A673 (cell line): ENCODE measurements around the gene ARHGAP44. TPM values are rescaled to one million over a fixed set of nuclear protein-coding genes. Genes with fewer than 3 reads are reported as not detected.

Experiments used
- BruUV-seq: library from RNA; stranded (reverse); fragments of 400-500 nt; replicated peaks from 2 replicates; lab custom pipeline; 2021; lab: Mats Ljungman, UMichigan
- CTCF ChIA-PET: fragments of 300-600 bp; sonication (Branson Sonifier 250); formaldehyde crosslinking; loops from one replicate; lab custom pipeline; 2022; ENCODE audit warnings: antibody characterized with exemption; lab: Charles Lee
- POLR2A ChIA-PET: fragments of 300-600 bp; sonication (Branson Sonifier 250); formaldehyde crosslinking; loops from one replicate; lab custom pipeline; 2022; ENCODE audit warnings: antibody characterized with exemption; ENCODE audit not compliant: low non-redundant PET; lab: Charles Lee
- DNase-seq: peaks from one replicate; pipeline ENCODE4 v3.0.0-alpha.2; 2015; ENCODE audit warnings: low spot score
- H3K27ac ChIP-seq: fragments of 200-600 bp; sonication (generic); 2 replicates; pipeline ENCODE4 v1.5.1; 2016; ENCODE audit warnings: mixed run types, low read depth, mild to moderate bottlenecking, mixed read lengths, antibody characterized with exemption, low read length; ENCODE audit not compliant: poor library complexity, severe bottlenecking
- H3K27me3 ChIP-seq: fragments of 200-600 bp; sonication (generic); replicated peaks from 2 replicates; pipeline ENCODE4 v1.6.1; 2017; ENCODE audit warnings: mixed run types, low read depth, mild to moderate bottlenecking, mixed read lengths, antibody characterized with exemption, low read length; ENCODE audit not compliant: insufficient read depth, poor library complexity
- H3K36me3 ChIP-seq: fragments of 200-600 bp; sonication (generic); 2 replicates; pipeline ENCODE4 v1.6.1; 2016; ENCODE audit warnings: mixed run types, mild to moderate bottlenecking, mixed read lengths, antibody characterized with exemption, low read length; ENCODE audit not compliant: insufficient read depth, poor library complexity, severe bottlenecking
- H3K4me1 ChIP-seq: fragments of 200-600 bp; sonication (generic); 2 replicates; pipeline ENCODE4 v1.6.1; 2017; ENCODE audit warnings: mixed run types, mild to moderate bottlenecking, mixed read lengths, antibody characterized with exemption, low read length; ENCODE audit not compliant: insufficient read depth, poor library complexity, severe bottlenecking
- H3K4me3 ChIP-seq: fragments of 200-600 bp; sonication (generic); 2 replicates; pipeline ENCODE4 v1.5.1; 2016; ENCODE audit warnings: low read depth, mixed run types, mild to moderate bottlenecking, mixed read lengths, low read length; ENCODE audit not compliant: poor library complexity, severe bottlenecking
- H3K9me3 ChIP-seq: fragments of 200-600 bp; sonication (generic); 2 replicates; pipeline ENCODE4 v1.6.1; 2016; ENCODE audit warnings: mixed run types, low read depth, mild to moderate bottlenecking, mixed read lengths, antibody characterized with exemption, low read length; ENCODE audit not compliant: poor library complexity, severe bottlenecking
- CTCF ChIP-seq: fragments of 300-800, 200-600 bp; sonication (generic); conservative IDR thresholded peaks from 2 replicates; pipeline ENCODE4 v1.5.1; 2017; ENCODE audit warnings: low read depth, mild to moderate bottlenecking, antibody characterized with exemption, low read length, moderate library complexity, mixed read lengths
- EZH2 ChIP-seq: fragments of 200-600 bp; sonication (generic); IDR thresholded peaks from 2 replicates; pipeline ENCODE4 v1.6.1; 2017; ENCODE audit warnings: borderline replicate concordance, low read depth, mild to moderate bottlenecking, mixed read lengths, antibody characterized with exemption, low read length; ENCODE audit not compliant: poor library complexity, severe bottlenecking
- intact Hi-C: fragments of 100-400 bp; cut with micrococcal nuclease; formaldehyde crosslinking; loops from one replicate; pipeline ENCODE4 v1.10.0; 2022; ENCODE audit not compliant: unreplicated experiment
- total RNA-seq: library from RNA; stranded (reverse); gene quantifications from 2 replicates; pipeline ENCODE4 v1.2.3, GENCODE V29; 2021

Gene ARHGAP44
- total RNA-seq, 1 experiment from 2014 or later: 0.49 TPM

- H3K27ac ChIP-seq: no peak overlapping the region
- H3K4me3 ChIP-seq: no peak overlapping the region
- TF ChIP-seq CTCF: no peak
- no peak for TF ChIP-seq EZH2
- DNase-seq: no peak
- H3K9me3 ChIP-seq: no peaks in the 10 kb centered on the region
- POLR2A ChIA-PET: no interaction called here
- no peaks in the 10 kb centered on the region for H3K4me1 ChIP-seq
- intact Hi-C loops: no loop called here
- no TSS peak for BruUV-seq
- CTCF ChIA-PET: no interaction called here
- H3K36me3 ChIP-seq: no peaks in the 10 kb centered on the region
- H3K27me3 ChIP-seq: peaks cover 4% of the 10 kb centered on the region
Observed at GRCh38 chr17:13024016-13024415, 234.7 kb downstream of the ARHGAP44 start.

- TF ChIP-seq CTCF (peak; percentile 98), EZH2 (no peak)
- Histone ChIP-seq H3K36me3 (no peaks in the 10 kb centered on the region), H3K27me3 (peaks cover 4% of the 10 kb centered on the region), H3K9me3 (no peaks in the 10 kb centered on the region), H3K27ac (no peak overlapping the region), H3K4me3 (no peak overlapping the region), H3K4me1 (no peaks in the 10 kb centered on the region)
- POLR2A ChIA-PET: no interaction called here
- intact Hi-C loops: no loop called here
- peak; percentile 72 for DNase-seq
- CTCF ChIA-PET: no interaction called here
- BruUV-seq: no TSS peak
Observed at GRCh38 chr17:13024526-13025257, 235.4 kb downstream of the ARHGAP44 start.

GRCh38 chr17:13025258-13025627 is 235.9 kb downstream of the ARHGAP44 start:
- Histone ChIP-seq H3K36me3 (no peaks in the 10 kb centered on the region), H3K9me3 (no peaks in the 10 kb centered on the region), H3K27me3 (peaks cover 4% of the 10 kb centered on the region), H3K4me3 (no peak overlapping the region), H3K4me1 (no peaks in the 10 kb centered on the region), H3K27ac (no peak overlapping the region)
- ChIA-PET CTCF (no interaction called here), POLR2A (no interaction called here)
- no TSS peak for BruUV-seq
- intact Hi-C loops: no loop called here
- TF ChIP-seq CTCF (no peak), EZH2 (no peak)
- no peak for DNase-seq
